Measurements from ENCODE around the gene PSORS1C2.
"Not testable (repeated sequence)": the region's sequence is repeated elsewhere in the genome, so short reads cannot be mapped to it uniquely, and the experiment has no call there.

Gene PSORS1C2

GRCh38 chr6:31171931-31172905 is 33.4 kb upstream of the PSORS1C2 start:
- DNase-seq (ENCODE audit: low read depth): no peak
- no peak for TF ChIP-seq CTCF (IDR thresholded peaks at IDR 0.05; ENCODE audit: control insufficient read depth, extremely low read depth, insufficient read depth)
- no peak overlapping the region for H3K4me3 ChIP-seq (ENCODE audit: low read depth, low read length)

GRCh38 chr6:31170987-31171671 is 32.3 kb upstream of the PSORS1C2 start:
- no peak overlapping the region for H3K4me3 ChIP-seq (ENCODE audit: low read depth, low read length)
- DNase-seq (ENCODE audit: low read depth): no peak
- no peak for TF ChIP-seq CTCF (IDR thresholded peaks at IDR 0.05; ENCODE audit: control insufficient read depth, extremely low read depth, insufficient read depth)

GRCh38 chr6:31170600-31170881 is 31.7 kb upstream of the PSORS1C2 start, which contains the start of gene POU5F1:
Gene POU5F1 (minus strand): TSS chr6:31170682. CDS start chr6:31170620, 62 bp downstream.
- no peak for DNase-seq (ENCODE audit: low read depth)
- no peak for TF ChIP-seq CTCF (IDR thresholded peaks at IDR 0.05; ENCODE audit: control insufficient read depth, extremely low read depth, insufficient read depth)
- no peak within 1 kb of the TSS for H3K4me3 ChIP-seq (ENCODE audit: low read depth, low read length)

GRCh38 chr6:31169858-31170599 is 31.2 kb upstream of the PSORS1C2 start:
- not testable (repeated sequence) for H3K4me3 ChIP-seq (ENCODE audit: low read depth, low read length)

GRCh38 chr6:31169123-31169857 is 30.4 kb upstream of the PSORS1C2 start:
- TF ChIP-seq CTCF (IDR thresholded peaks at IDR 0.05; ENCODE audit: control insufficient read depth, extremely low read depth, insufficient read depth): no peak
- no peak overlapping the region for H3K4me3 ChIP-seq (ENCODE audit: low read depth, low read length)
- DNase-seq (ENCODE audit: low read depth): no peak

More at GRCh38 chr6:31169858-31170599, 31.2 kb upstream of the PSORS1C2 start:
- DNase-seq (ENCODE audit: low read depth): not testable (repeated sequence)

- DNase-seq (ENCODE audit: low read depth): no peak
- H3K4me3 ChIP-seq (ENCODE audit: low read depth, low read length): no peak overlapping the region
- no peak for TF ChIP-seq CTCF (IDR thresholded peaks at IDR 0.05; ENCODE audit: control insufficient read depth, extremely low read depth, insufficient read depth)
Measured at GRCh38 chr6:31168606-31169005, 29.7 kb upstream of the PSORS1C2 start.

All from LNCaP clone FGC (cell line).